WTC11 (cell line): Measurements from ENCODE around the gene AKAP6. TPM values are rescaled to one million over a fixed set of nuclear protein-coding genes. Genes with fewer than 3 reads are reported as not detected.

Experiments used
- ATAC-seq: fragments of 200-7000 bp; cut with Tn5 transposase; 2 replicates; pipeline ENCODE4 v1.10.0; 2021; ENCODE audit warnings: mild to moderate bottlenecking, moderate library complexity
- CTCF ChIA-PET: fragments of 300-600 bp; sonication (Branson Sonifier 250); formaldehyde crosslinking; loops from one replicate; lab custom pipeline; 2021; ENCODE audit warnings: antibody characterized with exemption; lab: Charles Lee
- POLR2A ChIA-PET: fragments of 350-600 bp; sonication (Branson Sonifier 250); formaldehyde crosslinking; loops from one replicate; lab custom pipeline; 2021; ENCODE audit warnings: antibody characterized with exemption; lab: Charles Lee
- DNase-seq: peaks from one replicate; pipeline ENCODE4 v3.0.0; 2021; ENCODE audit warnings: low spot score
- H3K27ac Mint-ChIP-seq: 2 replicates; pipeline ENCODE4 v1.8.0; 2021; ENCODE audit warnings: mixed read lengths
- H3K27me3 Mint-ChIP-seq: 2 replicates; pipeline ENCODE4 v1.8.0; 2021; ENCODE audit warnings: low read depth, mild to moderate bottlenecking, moderate library complexity, mixed read lengths
- H3K36me3 Mint-ChIP-seq: 2 replicates; pipeline ENCODE4 v1.8.0; 2021; ENCODE audit warnings: mixed read lengths
- H3K4me1 Mint-ChIP-seq: 2 replicates; pipeline ENCODE4 v1.8.0; 2022; ENCODE audit warnings: mixed read lengths
- H3K4me3 Mint-ChIP-seq: 2 replicates; pipeline ENCODE4 v1.8.0; 2021; ENCODE audit warnings: mild to moderate bottlenecking, moderate library complexity, mixed read lengths
- H3K9me3 Mint-ChIP-seq: 2 replicates; pipeline ENCODE4 v1.8.0; 2021; ENCODE audit warnings: mixed read lengths
- CREM ChIP-seq: sonication (generic); formaldehyde crosslinking; IDR thresholded peaks from 2 replicates; pipeline ENCODE4 v1.8.1; 2022; ENCODE audit warnings: mild to moderate bottlenecking, missing genetic modification reagents, moderate library complexity
- ETV6 ChIP-seq: sonication (generic); formaldehyde crosslinking; IDR thresholded peaks from 2 replicates; pipeline ENCODE4 v1.8.1; 2022; ENCODE audit warnings: mild to moderate bottlenecking, missing genetic modification reagents
- FOXK1 ChIP-seq: sonication (generic); formaldehyde crosslinking; IDR thresholded peaks from 2 replicates; pipeline ENCODE4 v1.8.0; 2022; ENCODE audit warnings: mild to moderate bottlenecking, moderate library complexity, missing genetic modification reagents
- FOXP1 ChIP-seq: sonication (generic); formaldehyde crosslinking; IDR thresholded peaks from 2 replicates; pipeline ENCODE4 v1.8.0; 2022; ENCODE audit warnings: missing genetic modification reagents, mild to moderate bottlenecking, moderate library complexity, borderline replicate concordance
- NR1H2 ChIP-seq: sonication (generic); formaldehyde crosslinking; IDR thresholded peaks from 2 replicates; pipeline ENCODE4 v1.9.0; 2021; ENCODE audit warnings: mild to moderate bottlenecking, moderate library complexity, missing genetic modification reagents
- NR2C2 ChIP-seq: sonication (generic); formaldehyde crosslinking; IDR thresholded peaks from 2 replicates; pipeline ENCODE4 v1.8.0; 2022; ENCODE audit warnings: mild to moderate bottlenecking, missing genetic modification reagents
- PRRX2 ChIP-seq: fragments of 250-450 bp; sonication (Bioruptor Pico); IDR thresholded peaks from 2 replicates; pipeline ENCODE4 v1.8.0; 2021; ENCODE audit warnings: mild to moderate bottlenecking
- SMAD4 ChIP-seq: sonication (generic); formaldehyde crosslinking; IDR thresholded peaks from 2 replicates; pipeline ENCODE4 v1.8.0; 2022; ENCODE audit warnings: mild to moderate bottlenecking, missing genetic modification reagents
- ZBTB21 ChIP-seq: sonication (generic); formaldehyde crosslinking; IDR thresholded peaks from 2 replicates; pipeline ENCODE4 v1.8.1; 2023; ENCODE audit warnings: mild to moderate bottlenecking, missing genetic modification reagents, borderline replicate concordance
- ZNF263 ChIP-seq: sonication (generic); formaldehyde crosslinking; IDR thresholded peaks from 2 replicates; pipeline ENCODE4 v1.8.1; 2022; ENCODE audit warnings: low read depth, mild to moderate bottlenecking, moderate library complexity, missing genetic modification reagents
- ZNF317 ChIP-seq: sonication (generic); formaldehyde crosslinking; IDR thresholded peaks from 2 replicates; pipeline ENCODE4 v1.8.1; 2023; ENCODE audit warnings: low read depth, mild to moderate bottlenecking, moderate library complexity, missing genetic modification reagents, borderline replicate concordance
- total RNA-seq: library from RNA; stranded (reverse); gene quantifications from 3 replicates; pipeline ENCODE4 v1.2.3, GENCODE V29; 2021
- TF ChIP-seq, protein P1 (sequence below): sonication (generic); formaldehyde crosslinking; IDR thresholded peaks from 2 replicates; pipeline ENCODE4 v1.8.0; 2022; ENCODE audit warnings: mild to moderate bottlenecking, missing genetic modification reagents
- TF ChIP-seq, protein P2 (sequence below): sonication (generic); formaldehyde crosslinking; IDR thresholded peaks from 2 replicates; pipeline ENCODE4 v1.8.0; 2023; ENCODE audit warnings: missing genetic modification reagents
- TF ChIP-seq, protein P3 (sequence below): sonication (generic); formaldehyde crosslinking; IDR thresholded peaks from 2 replicates; pipeline ENCODE4 v1.8.0; 2022; ENCODE audit warnings: mild to moderate bottlenecking, missing genetic modification reagents
- TF ChIP-seq, protein P4 (sequence below): fragments of 250-450 bp; sonication (Bioruptor Pico); IDR thresholded peaks from 2 replicates; pipeline ENCODE4 v1.9.0; 2021; ENCODE audit warnings: mild to moderate bottlenecking
- TF ChIP-seq, protein P5 (sequence below): sonication (generic); formaldehyde crosslinking; IDR thresholded peaks from 2 replicates; pipeline ENCODE4 v1.8.1; 2022; ENCODE audit warnings: low read depth, missing genetic modification reagents, borderline replicate concordance
- TF ChIP-seq, protein P6 (sequence below): sonication (generic); formaldehyde crosslinking; IDR thresholded peaks from 2 replicates; pipeline ENCODE4 v1.8.0; 2023; ENCODE audit warnings: missing genetic modification reagents, mild to moderate bottlenecking, borderline replicate concordance
- TF ChIP-seq, protein P7 (sequence below): sonication (generic); formaldehyde crosslinking; IDR thresholded peaks from 2 replicates; pipeline ENCODE4 v1.8.1; 2022; ENCODE audit warnings: low read depth, mild to moderate bottlenecking, moderate library complexity, missing genetic modification reagents, borderline replicate concordance

AKAP6 gene
- total RNA-seq, 1 experiment from 2014 or later: 0.63 TPM

DNA sequence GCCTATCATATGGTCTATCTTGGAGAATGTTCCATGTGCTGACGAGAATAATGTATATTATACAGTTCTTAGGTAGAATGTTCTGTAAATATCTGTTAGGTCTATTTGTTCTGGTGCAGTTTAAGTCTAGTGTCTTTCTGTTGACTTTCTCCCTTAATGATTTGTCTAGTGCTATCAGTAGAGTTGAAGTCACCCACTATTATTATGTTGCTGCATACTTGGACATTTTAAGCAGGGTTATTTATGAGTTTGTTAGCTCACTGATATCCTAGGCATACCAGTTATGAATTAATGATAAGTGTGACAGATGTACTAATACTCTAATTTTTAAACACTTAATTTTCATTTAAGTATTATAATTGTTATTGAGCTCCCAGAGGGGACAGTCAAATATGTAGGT lies 292.5 kb downstream of the AKAP6 start (continued):
- TF ChIP-seq, protein P1, sequence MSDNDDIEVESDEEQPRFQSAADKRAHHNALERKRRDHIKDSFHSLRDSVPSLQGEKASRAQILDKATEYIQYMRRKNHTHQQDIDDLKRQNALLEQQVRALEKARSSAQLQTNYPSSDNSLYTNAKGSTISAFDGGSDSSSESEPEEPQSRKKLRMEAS (CRISPR knock-in tag): no peak
- TF ChIP-seq, protein P2, sequence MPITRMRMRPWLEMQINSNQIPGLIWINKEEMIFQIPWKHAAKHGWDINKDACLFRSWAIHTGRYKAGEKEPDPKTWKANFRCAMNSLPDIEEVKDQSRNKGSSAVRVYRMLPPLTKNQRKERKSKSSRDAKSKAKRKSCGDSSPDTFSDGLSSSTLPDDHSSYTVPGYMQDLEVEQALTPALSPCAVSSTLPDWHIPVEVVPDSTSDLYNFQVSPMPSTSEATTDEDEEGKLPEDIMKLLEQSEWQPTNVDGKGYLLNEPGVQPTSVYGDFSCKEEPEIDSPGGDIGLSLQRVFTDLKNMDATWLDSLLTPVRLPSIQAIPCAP: no peak
- TF ChIP-seq NR2C2 (CRISPR knock-in tag) (no peak), ZNF317 (CRISPR knock-in tag) (no peak)

DNA sequence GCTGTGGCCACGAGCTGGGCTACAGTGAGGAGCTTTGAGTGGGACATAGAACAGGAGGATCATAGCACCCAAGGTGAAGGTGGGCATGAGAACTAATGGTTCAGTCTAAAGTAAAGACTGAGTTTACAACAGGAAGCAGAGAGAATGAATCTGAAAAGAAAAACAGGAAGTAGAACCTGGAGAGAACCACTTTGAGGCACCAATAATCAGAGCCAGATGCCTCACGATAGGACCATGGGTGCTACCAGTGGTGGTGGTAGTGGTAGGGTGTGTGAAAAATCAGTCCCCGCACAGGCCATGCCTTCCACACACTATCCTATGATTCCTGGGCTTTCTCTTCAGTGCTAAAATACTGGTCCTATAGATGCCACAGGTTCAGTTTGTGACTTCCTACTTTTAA lies 293.6 kb downstream of the AKAP6 start:
- ATAC-seq: no peak
- no peak for DNase-seq
- TF ChIP-seq, protein P3, sequence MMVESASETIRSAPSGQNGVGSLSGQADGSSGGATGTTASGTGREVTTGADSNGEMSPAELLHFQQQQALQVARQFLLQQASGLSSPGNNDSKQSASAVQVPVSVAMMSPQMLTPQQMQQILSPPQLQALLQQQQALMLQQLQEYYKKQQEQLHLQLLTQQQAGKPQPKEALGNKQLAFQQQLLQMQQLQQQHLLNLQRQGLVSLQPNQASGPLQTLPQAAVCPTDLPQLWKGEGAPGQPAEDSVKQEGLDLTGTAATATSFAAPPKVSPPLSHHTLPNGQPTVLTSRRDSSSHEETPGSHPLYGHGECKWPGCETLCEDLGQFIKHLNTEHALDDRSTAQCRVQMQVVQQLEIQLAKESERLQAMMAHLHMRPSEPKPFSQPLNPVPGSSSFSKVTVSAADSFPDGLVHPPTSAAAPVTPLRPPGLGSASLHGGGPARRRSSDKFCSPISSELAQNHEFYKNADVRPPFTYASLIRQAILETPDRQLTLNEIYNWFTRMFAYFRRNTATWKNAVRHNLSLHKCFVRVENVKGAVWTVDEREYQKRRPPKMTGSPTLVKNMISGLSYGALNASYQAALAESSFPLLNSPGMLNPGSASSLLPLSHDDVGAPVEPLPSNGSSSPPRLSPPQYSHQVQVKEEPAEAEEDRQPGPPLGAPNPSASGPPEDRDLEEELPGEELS (CRISPR knock-in tag): no peak
- TF ChIP-seq, protein P1 (CRISPR knock-in tag): no peak
- TF ChIP-seq, protein P4, sequence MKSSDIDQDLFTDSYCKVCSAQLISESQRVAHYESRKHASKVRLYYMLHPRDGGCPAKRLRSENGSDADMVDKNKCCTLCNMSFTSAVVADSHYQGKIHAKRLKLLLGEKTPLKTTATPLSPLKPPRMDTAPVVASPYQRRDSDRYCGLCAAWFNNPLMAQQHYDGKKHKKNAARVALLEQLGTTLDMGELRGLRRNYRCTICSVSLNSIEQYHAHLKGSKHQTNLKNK (CRISPR knock-in tag): no peak
- TF ChIP-seq NR1H2 (CRISPR knock-in tag): no peak
- TF ChIP-seq, all 79 proteins: peak for 0
- POLR2A ChIA-PET: no interaction called here
- Mint-ChIP-seq H3K4me3 (no peak overlapping the region), H3K36me3 (no peaks in the 10 kb centered on the region), H3K27me3 (no peaks in the 10 kb centered on the region), H3K9me3 (peaks cover 8% of the 10 kb centered on the region), H3K4me1 (peaks cover 4% of the 10 kb centered on the region), H3K27ac (no peak overlapping the region)
- CTCF ChIA-PET: no interaction called here

DNA sequence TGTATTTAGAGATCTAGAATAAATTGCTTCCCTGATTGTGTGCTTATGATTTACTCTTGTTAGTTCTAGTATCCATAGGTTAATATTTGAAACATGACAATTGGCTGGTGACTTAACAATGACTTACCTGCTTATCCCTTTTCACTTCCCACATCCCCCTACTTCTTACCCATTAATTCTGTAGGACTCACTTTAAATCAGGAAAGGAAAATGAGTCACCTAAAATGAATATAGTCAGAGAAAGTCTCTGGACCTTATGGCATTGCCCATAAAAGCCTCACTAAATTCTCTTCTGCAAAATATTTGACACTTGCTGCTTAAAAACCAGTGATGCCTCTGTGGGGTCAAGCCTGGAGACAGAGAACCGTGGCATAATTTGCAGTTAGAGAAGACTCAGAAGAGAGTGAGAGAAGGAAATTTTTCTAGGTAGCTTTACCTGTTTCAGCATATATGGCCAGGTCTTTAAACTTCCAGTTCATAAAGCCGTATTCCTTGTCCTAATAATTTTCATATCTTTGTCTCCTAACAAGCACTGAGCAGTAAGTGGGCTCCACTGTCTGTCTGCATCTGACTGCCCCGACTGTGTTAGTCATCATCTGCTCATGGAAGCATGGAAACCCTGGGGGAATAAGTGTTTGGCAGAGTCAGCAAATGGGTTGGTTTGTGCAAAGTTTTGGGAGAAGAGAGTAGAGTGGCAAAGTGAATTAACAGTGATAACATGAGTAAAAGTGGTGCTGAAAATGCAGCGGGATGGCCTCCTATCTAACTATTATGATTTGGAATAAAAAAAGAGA lies 294.4 kb downstream of the AKAP6 start:
- Mint-ChIP-seq H3K4me3 (no peak overlapping the region), H3K36me3 (no peaks in the 10 kb centered on the region), H3K4me1 (peaks cover 7% of the 10 kb centered on the region), H3K27me3 (no peaks in the 10 kb centered on the region), H3K27ac (no peak overlapping the region), H3K9me3 (peaks cover 5% of the 10 kb centered on the region; the same call in 1 of the 2 replicates)
- no peak for ATAC-seq
- ChIA-PET POLR2A (no interaction called here), CTCF (no interaction called here)
- DNase-seq: no peak
- TF ChIP-seq FOXP1 (CRISPR knock-in tag) (no peak), CREM (CRISPR knock-in tag) (no peak), SMAD4 (CRISPR knock-in tag) (no peak), ETV6 (CRISPR knock-in tag) (no peak), ZNF263 (CRISPR knock-in tag) (no peak), PRRX2 (CRISPR knock-in tag) (no peak), ZBTB21 (CRISPR knock-in tag) (no peak), FOXK1 (CRISPR knock-in tag) (no peak)
- TF ChIP-seq, protein P5, sequence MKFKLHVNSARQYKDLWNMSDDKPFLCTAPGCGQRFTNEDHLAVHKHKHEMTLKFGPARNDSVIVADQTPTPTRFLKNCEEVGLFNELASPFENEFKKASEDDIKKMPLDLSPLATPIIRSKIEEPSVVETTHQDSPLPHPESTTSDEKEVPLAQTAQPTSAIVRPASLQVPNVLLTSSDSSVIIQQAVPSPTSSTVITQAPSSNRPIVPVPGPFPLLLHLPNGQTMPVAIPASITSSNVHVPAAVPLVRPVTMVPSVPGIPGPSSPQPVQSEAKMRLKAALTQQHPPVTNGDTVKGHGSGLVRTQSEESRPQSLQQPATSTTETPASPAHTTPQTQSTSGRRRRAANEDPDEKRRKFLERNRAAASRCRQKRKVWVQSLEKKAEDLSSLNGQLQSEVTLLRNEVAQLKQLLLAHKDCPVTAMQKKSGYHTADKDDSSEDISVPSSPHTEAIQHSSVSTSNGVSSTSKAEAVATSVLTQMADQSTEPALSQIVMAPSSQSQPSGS (CRISPR knock-in tag): no peak
- TF ChIP-seq, protein P4 (CRISPR knock-in tag): no peak
- TF ChIP-seq, protein P6, sequence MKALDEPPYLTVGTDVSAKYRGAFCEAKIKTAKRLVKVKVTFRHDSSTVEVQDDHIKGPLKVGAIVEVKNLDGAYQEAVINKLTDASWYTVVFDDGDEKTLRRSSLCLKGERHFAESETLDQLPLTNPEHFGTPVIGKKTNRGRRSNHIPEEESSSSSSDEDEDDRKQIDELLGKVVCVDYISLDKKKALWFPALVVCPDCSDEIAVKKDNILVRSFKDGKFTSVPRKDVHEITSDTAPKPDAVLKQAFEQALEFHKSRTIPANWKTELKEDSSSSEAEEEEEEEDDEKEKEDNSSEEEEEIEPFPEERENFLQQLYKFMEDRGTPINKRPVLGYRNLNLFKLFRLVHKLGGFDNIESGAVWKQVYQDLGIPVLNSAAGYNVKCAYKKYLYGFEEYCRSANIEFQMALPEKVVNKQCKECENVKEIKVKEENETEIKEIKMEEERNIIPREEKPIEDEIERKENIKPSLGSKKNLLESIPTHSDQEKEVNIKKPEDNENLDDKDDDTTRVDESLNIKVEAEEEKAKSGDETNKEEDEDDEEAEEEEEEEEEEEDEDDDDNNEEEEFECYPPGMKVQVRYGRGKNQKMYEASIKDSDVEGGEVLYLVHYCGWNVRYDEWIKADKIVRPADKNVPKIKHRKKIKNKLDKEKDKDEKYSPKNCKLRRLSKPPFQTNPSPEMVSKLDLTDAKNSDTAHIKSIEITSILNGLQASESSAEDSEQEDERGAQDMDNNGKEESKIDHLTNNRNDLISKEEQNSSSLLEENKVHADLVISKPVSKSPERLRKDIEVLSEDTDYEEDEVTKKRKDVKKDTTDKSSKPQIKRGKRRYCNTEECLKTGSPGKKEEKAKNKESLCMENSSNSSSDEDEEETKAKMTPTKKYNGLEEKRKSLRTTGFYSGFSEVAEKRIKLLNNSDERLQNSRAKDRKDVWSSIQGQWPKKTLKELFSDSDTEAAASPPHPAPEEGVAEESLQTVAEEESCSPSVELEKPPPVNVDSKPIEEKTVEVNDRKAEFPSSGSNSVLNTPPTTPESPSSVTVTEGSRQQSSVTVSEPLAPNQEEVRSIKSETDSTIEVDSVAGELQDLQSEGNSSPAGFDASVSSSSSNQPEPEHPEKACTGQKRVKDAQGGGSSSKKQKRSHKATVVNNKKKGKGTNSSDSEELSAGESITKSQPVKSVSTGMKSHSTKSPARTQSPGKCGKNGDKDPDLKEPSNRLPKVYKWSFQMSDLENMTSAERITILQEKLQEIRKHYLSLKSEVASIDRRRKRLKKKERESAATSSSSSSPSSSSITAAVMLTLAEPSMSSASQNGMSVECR (CRISPR knock-in tag): no peak
- TF ChIP-seq, protein P7, sequence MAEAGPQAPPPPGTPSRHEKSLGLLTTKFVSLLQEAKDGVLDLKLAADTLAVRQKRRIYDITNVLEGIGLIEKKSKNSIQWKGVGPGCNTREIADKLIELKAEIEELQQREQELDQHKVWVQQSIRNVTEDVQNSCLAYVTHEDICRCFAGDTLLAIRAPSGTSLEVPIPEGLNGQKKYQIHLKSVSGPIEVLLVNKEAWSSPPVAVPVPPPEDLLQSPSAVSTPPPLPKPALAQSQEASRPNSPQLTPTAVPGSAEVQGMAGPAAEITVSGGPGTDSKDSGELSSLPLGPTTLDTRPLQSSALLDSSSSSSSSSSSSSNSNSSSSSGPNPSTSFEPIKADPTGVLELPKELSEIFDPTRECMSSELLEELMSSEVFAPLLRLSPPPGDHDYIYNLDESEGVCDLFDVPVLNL (CRISPR knock-in tag): no peak
